GM12892 (cell line): Measurements from ENCODE around the gene SPRED1.

Experiments
- POLR2A ChIP-seq: IDR thresholded peaks from 2 replicates; pipeline ENCODE4 v1.6.1; 2011; ENCODE audit warnings: low read depth, low read length, control low read depth
- POLR2AphosphoS5 ChIP-seq: IDR thresholded peaks from 2 replicates; pipeline ENCODE4 v1.6.1; 2011; ENCODE audit warnings: low read depth, low read length, control low read depth
- TAF1 ChIP-seq: IDR thresholded peaks from 2 replicates; pipeline ENCODE4 v1.6.1; 2011; ENCODE audit warnings: low read depth, mild to moderate bottlenecking, control low read depth, low read length, borderline replicate concordance

DNA sequence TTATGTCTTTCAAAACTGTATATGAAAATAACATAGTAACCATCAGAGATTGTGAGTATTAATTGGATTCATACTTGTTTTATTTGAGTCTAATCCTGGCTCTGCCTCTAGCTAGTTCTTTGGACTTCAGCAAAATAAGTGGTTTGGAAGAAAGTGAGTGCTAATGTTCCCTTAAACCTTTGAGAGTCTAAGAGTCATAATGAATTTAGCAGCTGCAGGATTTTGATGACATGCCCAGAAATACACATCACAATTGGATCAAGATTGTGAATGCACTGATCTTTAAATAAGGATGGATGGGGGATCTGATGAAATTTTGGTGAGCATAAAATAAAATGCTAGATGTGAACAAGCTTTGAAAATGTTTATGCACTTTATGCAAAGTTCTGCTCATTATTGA is 121.4 kb downstream of the SPRED1 start:
- TF ChIP-seq POLR2A (no peak), POLR2AphosphoS5 (no peak), TAF1 (no peak)
